CD4-positive, alpha-beta T cell (primary cell): Measurements from ENCODE around the gene LEMD2. TPM values are rescaled to one million over a fixed set of nuclear protein-coding genes. Genes with fewer than 3 reads are reported as not detected.

Experiments
- ATAC-seq: fragments of 200-7000 bp; cut with Tn5 transposase; one replicate; pipeline ENCODE4 v1.10.0; 2022; ENCODE audit warnings: mild to moderate bottlenecking; ENCODE audit not compliant: poor library complexity
- CTCF ChIA-PET: fragments of 350-600 bp; sonication (Branson Sonifier 250); formaldehyde crosslinking; loops from one replicate; lab custom pipeline; 2021; ENCODE audit warnings: antibody characterized with exemption, inconsistent platforms; lab: Charles Lee
- POLR2A ChIA-PET: fragments of 350-600 bp; sonication (Branson Sonifier 250); formaldehyde crosslinking; loops from one replicate; lab custom pipeline; 2021; ENCODE audit warnings: antibody characterized with exemption, inconsistent platforms; lab: Charles Lee
- DNase-seq, 14 experiments: peaks; one replicate each; pipeline ENCODE4 v3.0.0-alpha.2; 2013 to 2020; ENCODE audit warnings: mixed read lengths in 2 of 14
- H3K27ac ChIP-seq, 2 donors: one replicate each; pipeline versions ENCODE4 v1.5.1 to v1.7.0; 2013; ENCODE audit warnings: low read length in 2 of 2, low read depth in 1 of 2, mild to moderate bottlenecking in 1 of 2
- H3K27me3 ChIP-seq, 2 experiments: 1 replicate in 1 of 2; 2 replicates in 1 of 2; pipeline versions ENCODE4 v1.6.1 to v1.7.0; 2013; ENCODE audit warnings: low read length in 2 of 2, control low read depth in 1 of 2, mild to moderate bottlenecking in 1 of 2, moderate library complexity in 1 of 2; ENCODE audit not compliant: insufficient read depth in 2 of 2, control insufficient read depth in 1 of 2
- H3K36me3 ChIP-seq: one replicate; pipeline ENCODE4 v1.6.1; 2013; ENCODE audit warnings: low read length, control low read depth; ENCODE audit not compliant: insufficient read depth
- H3K4me1 ChIP-seq: one replicate; pipeline ENCODE4 v1.6.1; 2013; ENCODE audit warnings: low read length, control low read depth; ENCODE audit not compliant: insufficient read depth
- H3K4me3 ChIP-seq: one replicate; pipeline ENCODE4 v1.5.1; 2013; ENCODE audit warnings: mild to moderate bottlenecking, low read length, moderate library complexity
- H3K9me3 ChIP-seq, 2 experiments: 1 replicate in 1 of 2; 2 replicates in 1 of 2; pipeline versions ENCODE4 v1.6.1 to v1.7.0; 2013; ENCODE audit warnings: low read length in 2 of 2, mild to moderate bottlenecking in 2 of 2, control low read depth in 1 of 2, moderate library complexity in 1 of 2; ENCODE audit not compliant: control insufficient read depth in 1 of 2, insufficient read depth in 1 of 2
- H3K27ac Mint-ChIP-seq: one replicate; pipeline ENCODE4 v1.8.0; 2020; ENCODE audit warnings: mixed read lengths
- H3K27me3 Mint-ChIP-seq: one replicate; pipeline ENCODE4 v1.8.0; 2021; ENCODE audit warnings: mixed read lengths
- H3K36me3 Mint-ChIP-seq: one replicate; pipeline ENCODE4 v1.8.0; 2021; ENCODE audit warnings: low read depth, mixed read lengths
- H3K4me1 Mint-ChIP-seq: one replicate; pipeline ENCODE4 v1.8.0; 2021; ENCODE audit warnings: low read depth, mixed read lengths
- H3K4me3 Mint-ChIP-seq: one replicate; pipeline ENCODE4 v1.8.0; 2020; ENCODE audit warnings: mild to moderate bottlenecking, mixed read lengths
- H3K9me3 Mint-ChIP-seq: one replicate; pipeline ENCODE4 v1.8.0; 2020; ENCODE audit warnings: mixed read lengths
- CTCF ChIP-seq: fragments of 200-600 bp; IDR thresholded peaks from one replicate; pipeline ENCODE4 v1.8.0; 2022; ENCODE audit warnings: antibody characterized with exemption, mild to moderate bottlenecking
- intact Hi-C, 2 experiments: fragments of 100-400 bp; cut with DNase I in 1 of 2; cut with micrococcal nuclease in 1 of 2; formaldehyde crosslinking; loops; one replicate each; pipeline versions ENCODE4 v1.15.1 to v1.9.0; 2023 to 2025; cut with DNase I, micrococcal nuclease
- total RNA-seq, 174 experiments: library from RNA in 2 of 174; stranded (reverse) in 2 of 174; gene quantifications; one replicate each; pipeline ENCODE4 v1.2.3 and lab custom pipeline; 2021 to 2026

The LEMD2 gene
- total RNA-seq, 2 experiments from 2014 or later = 122 to 124 TPM

GRCh38 chr6:33779290-33779689 lies 9.6 kb downstream of the LEMD2 start:
- no peak overlapping the region for H3K27ac ChIP-seq
- CTCF ChIA-PET = interaction anchor here (0.8 kb wide), 1 partner anchor 8 kb away, joined by 3 read pairs; no protein-coding TSS in a partner anchor
- H3K9me3 ChIP-seq = no peaks in the 10 kb centered on the region
- Mint-ChIP-seq H3K9me3 (no peaks in the 10 kb centered on the region), H3K4me3 (no peak overlapping the region), H3K36me3 (peaks cover 98% of the 10 kb centered on the region), H3K4me1 (peaks cover 33% of the 10 kb centered on the region), H3K27ac (no peak overlapping the region), H3K27me3 (no peaks in the 10 kb centered on the region)
- no peak for ATAC-seq
- no peak overlapping the region for H3K4me3 ChIP-seq
- intact Hi-C loops = no loop called here
- no peak for TF ChIP-seq CTCF
- H3K4me1 ChIP-seq = peaks cover 10% of the 10 kb centered on the region
- POLR2A ChIA-PET = interaction anchor here (1.1 to 1.7 kb wide), 2 partner anchors 8 to 9 kb away, joined by 3 to 14 read pairs; partner anchors contain the start of gene LEMD2
- peaks cover 99% of the 10 kb centered on the region for H3K36me3 ChIP-seq
- no peak for DNase-seq
- H3K27me3 ChIP-seq = no peaks in the 10 kb centered on the region

DNA sequence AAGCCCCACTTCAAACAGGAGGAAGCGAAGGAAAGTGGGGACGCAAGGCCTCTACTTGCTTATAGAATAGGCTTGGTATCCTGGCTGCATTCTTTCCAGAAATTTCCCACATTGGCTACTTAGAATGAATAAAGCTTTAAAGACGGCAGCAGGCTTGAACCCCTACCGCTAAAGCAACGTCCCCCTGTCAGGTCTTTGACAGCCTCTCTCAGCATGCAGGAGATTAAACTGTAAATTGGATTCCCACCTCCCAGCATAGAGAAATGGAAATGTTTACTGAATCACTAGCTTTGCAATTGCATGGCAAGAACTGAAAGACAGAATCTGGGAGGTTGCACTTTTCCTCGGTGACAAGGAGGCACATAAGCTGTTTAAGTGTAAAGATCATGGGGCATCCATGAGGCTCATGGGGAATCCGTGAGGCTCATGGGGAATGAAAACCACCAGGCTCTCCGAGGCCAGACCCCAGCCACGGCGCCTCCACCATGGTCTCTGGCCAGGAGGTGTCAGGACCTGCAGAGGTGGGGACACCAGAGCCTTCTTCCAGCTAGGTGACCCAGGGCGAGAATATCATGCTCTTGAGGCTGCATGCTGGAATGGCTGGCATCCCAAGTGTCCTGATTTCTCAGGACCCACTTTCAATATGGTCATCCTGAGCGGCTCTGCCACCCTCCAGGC lies 10.3 kb downstream of the LEMD2 start:
- Histone ChIP-seq H3K27me3 (no peaks in the 10 kb centered on the region), H3K9me3 (no peaks in the 10 kb centered on the region), H3K36me3 (peaks cover 96% of the 10 kb centered on the region), H3K4me3 (no peak overlapping the region), H3K27ac (no peak overlapping the region), H3K4me1 (peaks cover 4% of the 10 kb centered on the region)
- H3K36me3 Mint-ChIP-seq = peaks cover 91% of the 10 kb centered on the region
- ATAC-seq (no peak), DNase-seq (no peak)
- intact Hi-C loops = no loop called here
- H3K27ac Mint-ChIP-seq = no peak overlapping the region
- H3K27me3 Mint-ChIP-seq = no peaks in the 10 kb centered on the region
- POLR2A ChIA-PET = interaction anchor here (1.0 to 1.7 kb wide), 2 partner anchors 9 to 10 kb away, joined by 4 to 14 read pairs; partner anchors contain the start of gene LEMD2
- no peaks in the 10 kb centered on the region for H3K9me3 Mint-ChIP-seq
- peaks cover 26% of the 10 kb centered on the region for H3K4me1 Mint-ChIP-seq
- CTCF ChIA-PET = no interaction called here
- no peak for TF ChIP-seq CTCF
- H3K4me3 Mint-ChIP-seq = no peak overlapping the region

DNA sequence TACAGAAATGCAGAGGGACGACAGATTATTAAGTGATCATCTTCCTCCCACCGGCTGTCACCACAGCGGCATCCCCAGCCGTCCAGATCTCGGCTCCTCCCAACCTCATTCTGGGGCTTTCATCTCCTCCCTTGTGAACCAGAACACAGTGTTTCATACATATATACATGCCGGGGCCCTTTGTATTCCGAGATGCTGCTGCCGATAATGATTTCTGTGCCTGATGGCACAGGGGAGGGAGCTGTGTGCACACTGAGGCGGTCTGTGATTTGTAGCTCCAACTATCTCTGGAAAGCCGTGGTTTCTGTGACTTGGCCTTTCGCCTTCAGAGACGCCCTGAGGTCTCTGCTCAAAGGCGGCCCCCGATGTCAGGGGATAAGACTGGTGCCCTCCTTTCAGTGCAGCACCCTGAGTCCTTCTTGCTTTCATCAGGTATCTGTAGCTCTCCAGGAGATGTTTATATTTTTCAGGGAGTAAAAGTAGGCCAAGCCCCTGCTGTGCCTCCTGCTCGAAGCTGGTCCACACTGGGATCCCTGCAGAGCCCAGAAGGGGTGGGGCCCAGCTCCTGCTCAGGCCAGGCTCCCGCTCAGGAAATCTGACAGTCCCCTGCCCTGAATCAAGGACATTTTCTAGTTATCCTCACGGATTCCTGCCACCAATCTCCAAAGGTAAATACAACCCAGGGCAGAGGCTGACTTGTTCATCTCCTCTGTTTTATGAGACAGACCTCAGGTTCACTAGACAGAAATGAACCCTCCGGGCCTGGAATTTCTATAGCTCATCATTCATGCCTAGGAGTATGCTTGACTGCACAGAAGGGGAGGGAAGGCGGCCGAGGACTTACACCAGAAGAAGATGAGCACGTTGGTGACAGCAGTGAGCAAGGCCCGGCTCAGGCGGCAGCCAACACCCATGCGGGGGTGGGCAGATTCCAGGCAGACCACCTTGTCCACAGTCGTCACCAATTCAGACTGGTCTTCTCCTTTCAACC lies 11.2 kb downstream of the LEMD2 start:
- H3K9me3 Mint-ChIP-seq = no peaks in the 10 kb centered on the region
- intact Hi-C loops = no loop called here
- Histone ChIP-seq H3K27me3 (no peaks in the 10 kb centered on the region), H3K4me3 (no peak overlapping the region), H3K9me3 (no peaks in the 10 kb centered on the region), H3K36me3 (peaks cover 96% of the 10 kb centered on the region), H3K27ac (no peak overlapping the region), H3K4me1 (no peaks in the 10 kb centered on the region)
- TF ChIP-seq CTCF = no peak
- H3K4me1 Mint-ChIP-seq = peaks cover 26% of the 10 kb centered on the region
- ATAC-seq (no peak), DNase-seq (no peak)
- H3K4me3 Mint-ChIP-seq = no peak overlapping the region
- no peak overlapping the region for H3K27ac Mint-ChIP-seq
- ChIA-PET CTCF (no interaction called here), POLR2A (interaction anchor here (1.0 kb wide), 1 partner anchor 10 kb away, joined by 4 read pairs; no protein-coding TSS in a partner anchor)
- H3K36me3 Mint-ChIP-seq = peaks cover 91% of the 10 kb centered on the region
- no peaks in the 10 kb centered on the region for H3K27me3 Mint-ChIP-seq
